ENCODE measurements around the gene OR4K15. TPM values are rescaled to one million over a fixed set of nuclear protein-coding genes. Genes with fewer than 3 reads are reported as not detected.
"Not testable (repeated sequence)": the region's sequence is repeated elsewhere in the genome, so short reads cannot be mapped to it uniquely, and the experiment has no call there.

The OR4K15 gene
- total RNA-seq, result not detected

- intact Hi-C loops (cut with DNase I, micrococcal nuclease), result no loop called here
- Mint-ChIP-seq H3K27ac (no peak within 1 kb of the TSS), H3K4me1 (peaks cover 34% of the 10 kb centered on the region), H3K4me3 (no peak within 1 kb of the TSS), H3K36me3 (ENCODE audit: low read depth) (no peaks in the 10 kb centered on the region), H3K9me3 (ENCODE audit: low read depth) (peaks cover 12% of the 10 kb centered on the region), H3K27me3 (no peaks in the 10 kb centered on the region)
- ChIA-PET POLR2A (no interaction called here), CTCF (no interaction called here)
- DNase-seq, result no peak
- no peak for ATAC-seq
Measured at GRCh38 chr14:19975291-19975690, at the start of gene OR4K15. Gene OR4K15 (plus strand): TSS chr14:19975591. CDS start chr14:19975591, 0 bp downstream.

- ChIA-PET CTCF (no interaction called here), POLR2A (no interaction called here)
- Mint-ChIP-seq H3K27ac (no peak within 1 kb of the TSS), H3K27me3 (no peaks in the 10 kb centered on the region), H3K4me1 (no peaks in the 10 kb centered on the region), H3K9me3 (ENCODE audit: low read depth) (no peaks in the 10 kb centered on the region), H3K4me3 (no peak within 1 kb of the TSS), H3K36me3 (ENCODE audit: low read depth) (no peaks in the 10 kb centered on the region)
- intact Hi-C loops (cut with DNase I, micrococcal nuclease), result no loop called here
- DNase-seq (no peak), ATAC-seq (no peak)
Measured at GRCh38 chr14:19930617-19931016, 44.8 kb upstream of the OR4K15 start, which contains the start of gene OR4K1. Gene OR4K1 (plus strand): TSS chr14:19930917. CDS start chr14:19935667, 4,750 bp downstream.

GRCh38 chr14:19941668-19942067 lies 33.7 kb upstream of the OR4K15 start:
- H3K4me3 Mint-ChIP-seq, result no peak overlapping the region
- H3K27ac Mint-ChIP-seq, result no peak overlapping the region
- ATAC-seq (no peak), DNase-seq (no peak)
- no peaks in the 10 kb centered on the region for H3K27me3 Mint-ChIP-seq
- no peaks in the 10 kb centered on the region for H3K4me1 Mint-ChIP-seq
- CTCF ChIA-PET, result no interaction called here
- intact Hi-C loops (cut with DNase I, micrococcal nuclease), result no loop called here
- H3K36me3 Mint-ChIP-seq (ENCODE audit: low read depth), result no peaks in the 10 kb centered on the region
- POLR2A ChIA-PET, result no interaction called here
- no peaks in the 10 kb centered on the region for H3K9me3 Mint-ChIP-seq (ENCODE audit: low read depth)

GRCh38 chr14:19947413-19948090 lies 27.8 kb upstream of the OR4K15 start:
- ATAC-seq (no peak), DNase-seq (no peak)
- no peak overlapping the region for H3K4me3 Mint-ChIP-seq
- ChIA-PET CTCF (interaction anchor here (0.6 kb wide), 1 partner anchor 275 kb away, joined by 3 read pairs; no protein-coding TSS in a partner anchor), POLR2A (no interaction called here)
- H3K27ac Mint-ChIP-seq, result no peak overlapping the region
- no peaks in the 10 kb centered on the region for H3K27me3 Mint-ChIP-seq
- H3K9me3 Mint-ChIP-seq (ENCODE audit: low read depth), result peaks cover 2% of the 10 kb centered on the region
- no peaks in the 10 kb centered on the region for H3K4me1 Mint-ChIP-seq
- intact Hi-C loops (cut with DNase I, micrococcal nuclease), result no loop called here
- H3K36me3 Mint-ChIP-seq (ENCODE audit: low read depth), result no peaks in the 10 kb centered on the region

DNA sequence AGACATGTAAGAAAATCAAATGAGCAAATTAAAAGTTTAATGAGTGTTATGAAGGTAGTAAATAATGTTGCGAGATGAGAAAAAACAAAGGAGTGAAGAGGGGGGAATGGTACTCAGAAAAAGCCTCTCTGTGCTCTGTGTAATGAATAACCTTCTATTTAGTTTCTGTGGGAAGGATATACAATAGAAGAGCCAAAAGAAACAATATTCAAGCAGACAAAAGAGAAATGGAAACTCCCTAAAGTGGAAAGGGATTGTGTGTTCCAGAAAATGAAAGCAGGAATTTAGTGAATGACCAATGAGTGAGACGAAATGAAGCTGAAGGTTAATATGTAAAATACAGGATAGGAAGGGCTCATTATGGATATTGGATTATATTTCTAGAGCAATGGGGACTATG lies 26.2 kb upstream of the OR4K15 start:
- H3K4me3 Mint-ChIP-seq, result no peak overlapping the region
- DNase-seq, result no peak
- H3K36me3 Mint-ChIP-seq (ENCODE audit: low read depth), result no peaks in the 10 kb centered on the region
- H3K9me3 Mint-ChIP-seq (ENCODE audit: low read depth), result peaks cover 2% of the 10 kb centered on the region
- H3K27me3 Mint-ChIP-seq, result no peaks in the 10 kb centered on the region
- intact Hi-C loops (cut with DNase I, micrococcal nuclease), result no loop called here
- H3K27ac Mint-ChIP-seq, result no peak overlapping the region
- POLR2A ChIA-PET, result no interaction called here
- H3K4me1 Mint-ChIP-seq, result no peaks in the 10 kb centered on the region
- CTCF ChIA-PET, result no interaction called here
- ATAC-seq, result no peak

DNA sequence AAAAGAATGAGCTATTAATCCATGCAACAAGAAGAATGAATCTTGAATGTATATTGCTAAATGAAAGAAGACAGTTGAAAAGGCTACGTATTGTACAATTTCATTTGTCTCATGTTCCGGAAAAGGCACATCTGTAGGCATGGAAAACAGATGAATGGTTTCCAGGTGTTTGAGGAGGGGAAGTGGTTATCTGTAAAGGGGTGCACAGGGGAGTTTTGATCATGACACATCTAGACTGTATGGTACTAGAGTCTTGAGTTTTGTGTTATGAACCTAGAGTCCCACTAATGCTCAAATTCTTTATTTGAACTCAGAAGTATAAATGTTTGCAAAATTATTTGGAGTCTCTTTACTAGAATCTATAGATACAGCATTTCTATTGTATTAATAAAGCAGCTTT lies 5.7 kb upstream of the OR4K15 start:
- POLR2A ChIA-PET; H3K9me3 Mint-ChIP-seq (ENCODE audit: low read depth); H3K27me3 Mint-ChIP-seq; intact Hi-C loops (cut with DNase I, micrococcal nuclease); ATAC-seq; H3K4me3 Mint-ChIP-seq; CTCF ChIA-PET; DNase-seq; H3K36me3 Mint-ChIP-seq (ENCODE audit: low read depth); H3K27ac Mint-ChIP-seq: not testable (repeated sequence)
- peaks cover 28% of the 10 kb centered on the region for H3K4me1 Mint-ChIP-seq

- DNase-seq (peak; percentile 6), ATAC-seq (peak; percentile 36)
- Mint-ChIP-seq H3K4me3 (no peak overlapping the region), H3K36me3 (ENCODE audit: low read depth) (no peaks in the 10 kb centered on the region), H3K27me3 (no peaks in the 10 kb centered on the region), H3K27ac (no peak overlapping the region), H3K9me3 (ENCODE audit: low read depth) (peaks cover 11% of the 10 kb centered on the region), H3K4me1 (peaks cover 32% of the 10 kb centered on the region)
- ChIA-PET POLR2A (no interaction called here), CTCF (no interaction called here)
- intact Hi-C loops (cut with DNase I, micrococcal nuclease), result no loop called here
Measured at GRCh38 chr14:19974844-19975243, 547 bp upstream of the OR4K15 start.

GRCh38 chr14:19993438-19993837 lies 18.0 kb downstream of the OR4K15 start:
- intact Hi-C loops (cut with DNase I, micrococcal nuclease), result no loop called here
- peaks cover 3% of the 10 kb centered on the region for H3K36me3 Mint-ChIP-seq (ENCODE audit: low read depth)
- ATAC-seq (no peak), DNase-seq (no peak)
- H3K4me1 Mint-ChIP-seq, result no peaks in the 10 kb centered on the region
- H3K9me3 Mint-ChIP-seq (ENCODE audit: low read depth), result peaks cover 11% of the 10 kb centered on the region
- no peaks in the 10 kb centered on the region for H3K27me3 Mint-ChIP-seq
- no peak overlapping the region for H3K4me3 Mint-ChIP-seq
- CTCF ChIA-PET, result no interaction called here
- no peak overlapping the region for H3K27ac Mint-ChIP-seq
- POLR2A ChIA-PET, result no interaction called here

DNA sequence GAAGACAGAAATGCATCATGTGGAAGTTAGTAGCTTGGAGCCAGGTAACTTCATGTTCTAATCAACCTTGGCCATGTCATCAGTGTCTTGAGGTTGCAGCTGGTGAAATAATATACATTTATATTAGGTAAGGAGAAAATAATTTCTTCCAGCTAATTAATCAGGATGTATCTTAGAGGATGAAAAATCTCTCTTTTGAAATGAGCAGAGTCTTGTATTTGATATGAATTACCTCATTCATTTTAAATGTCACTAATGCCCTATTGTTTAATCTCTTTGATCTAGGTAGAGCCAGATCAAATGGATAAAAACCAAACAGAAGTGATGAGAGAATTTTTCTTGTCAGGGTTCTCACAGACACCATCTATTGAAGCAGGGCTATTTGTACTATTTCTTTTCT lies 26.5 kb downstream of the OR4K15 start, which contains the start of gene OR4Q2:
OR4Q2 (plus strand) TSS at position 301 of the 400 bp plus-strand sequence.
- Mint-ChIP-seq H3K9me3 (ENCODE audit: low read depth) (no peaks in the 10 kb centered on the region), H3K27ac (no peak within 1 kb of the TSS), H3K36me3 (ENCODE audit: low read depth) (no peaks in the 10 kb centered on the region), H3K4me1 (no peaks in the 10 kb centered on the region), H3K27me3 (peaks cover 2% of the 10 kb centered on the region), H3K4me3 (no peak within 1 kb of the TSS)
- no peak for ATAC-seq
- no peak for DNase-seq
- intact Hi-C loops (cut with DNase I, micrococcal nuclease), result loop anchor here in 1 of 2 experiments (10.0 kb wide), 1 partner anchor 53 kb away; no protein-coding TSS in a partner anchor
- ChIA-PET POLR2A (no interaction called here), CTCF (no interaction called here)

DNA sequence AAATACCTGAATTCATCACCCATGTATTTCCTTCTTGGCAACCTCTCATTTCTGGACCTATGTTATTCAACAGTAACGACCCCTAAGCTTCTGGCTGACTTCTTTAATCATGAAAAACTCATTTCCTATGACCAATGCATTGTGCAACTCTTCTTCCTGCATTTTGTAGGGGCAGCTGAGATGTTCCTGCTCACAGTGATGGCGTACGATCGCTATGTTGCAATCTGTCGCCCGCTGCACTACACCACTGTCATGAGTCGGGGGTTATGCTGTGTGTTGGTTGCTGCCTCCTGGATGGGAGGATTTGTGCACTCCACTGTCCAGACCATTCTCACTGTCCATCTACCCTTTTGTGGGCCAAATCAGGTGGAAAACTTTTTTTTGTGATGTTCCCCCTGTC lies 26.9 kb downstream of the OR4K15 start:
- CTCF ChIA-PET, result no interaction called here
- Mint-ChIP-seq H3K36me3 (ENCODE audit: low read depth) (no peaks in the 10 kb centered on the region), H3K27ac (no peak overlapping the region)

DNA sequence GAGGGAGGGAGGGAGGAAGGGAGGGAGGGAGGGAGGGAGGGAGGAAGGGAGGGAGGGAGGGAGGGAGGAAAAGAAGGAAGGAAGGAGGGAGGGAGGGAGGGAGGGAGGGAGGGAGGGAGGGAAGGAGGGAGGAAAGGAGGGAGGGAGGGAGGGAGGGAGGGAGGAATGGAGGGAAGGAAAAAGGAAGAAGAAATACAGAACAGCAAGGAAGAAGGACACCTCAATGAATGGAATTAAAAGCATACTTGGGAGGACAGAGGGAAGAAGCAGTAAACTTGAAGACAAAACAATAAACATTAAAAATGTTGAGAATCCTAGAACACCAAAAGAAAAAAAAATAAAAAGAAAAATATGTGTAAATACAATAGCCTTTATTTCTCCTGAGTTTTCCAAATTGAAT lies 32.8 kb downstream of the OR4K15 start:
- Mint-ChIP-seq H3K36me3 (ENCODE audit: low read depth) (no peaks in the 10 kb centered on the region), H3K9me3 (ENCODE audit: low read depth) (peaks cover 8% of the 10 kb centered on the region), H3K27me3 (no peaks in the 10 kb centered on the region), H3K4me3 (no peak overlapping the region), H3K27ac (no peak overlapping the region), H3K4me1 (no peaks in the 10 kb centered on the region)
- POLR2A ChIA-PET, result no interaction called here
- intact Hi-C loops (cut with DNase I, micrococcal nuclease), result loop anchor here in 1 of 2 experiments (10.0 kb wide), 1 partner anchor 47 kb away; no protein-coding TSS in a partner anchor
- ATAC-seq, result no peak
- DNase-seq, result no peak
- CTCF ChIA-PET, result no interaction called here

More for the DNA sequence above, 26.9 kb downstream of the OR4K15 start:
- peaks cover 2% of the 10 kb centered on the region for H3K27me3 Mint-ChIP-seq
- H3K4me3 Mint-ChIP-seq, result no peak overlapping the region
- intact Hi-C loops (cut with DNase I, micrococcal nuclease), result loop anchor here in 1 of 2 experiments (10.0 kb wide), 1 partner anchor 52 kb away; no protein-coding TSS in a partner anchor
- no peaks in the 10 kb centered on the region for H3K4me1 Mint-ChIP-seq
- DNase-seq, result no peak
- ATAC-seq, result no peak
- peaks cover 2% of the 10 kb centered on the region for H3K9me3 Mint-ChIP-seq (ENCODE audit: low read depth)
- POLR2A ChIA-PET, result no interaction called here

DNA sequence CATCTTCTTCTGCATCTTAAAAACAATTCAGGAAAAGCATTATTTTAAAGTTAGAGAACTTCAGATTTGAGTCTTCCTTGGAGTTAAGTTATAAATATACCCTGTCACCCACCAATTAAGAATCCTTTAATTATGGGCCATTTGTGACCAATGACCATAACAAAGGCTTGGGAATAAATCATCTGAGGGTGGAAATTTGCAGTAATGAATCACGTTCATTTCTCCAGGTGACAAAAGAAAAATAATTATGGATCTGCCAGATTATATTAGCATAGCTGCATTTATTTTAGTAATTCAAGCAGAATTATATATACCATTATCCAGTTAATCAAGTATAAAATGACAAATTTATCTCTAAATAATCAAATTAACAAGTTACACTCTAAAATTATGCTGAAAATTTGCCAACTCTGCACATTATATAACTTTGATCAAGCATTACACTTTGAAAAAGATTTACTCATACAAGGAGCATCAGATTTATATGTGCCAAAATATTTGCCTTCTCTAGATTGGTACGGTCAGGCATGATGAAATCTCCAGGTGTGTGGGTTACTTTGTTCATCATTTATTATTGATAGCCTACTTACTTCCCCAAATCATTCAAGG lies 44.0 kb downstream of the OR4K15 start, which contains the start of gene OR4K14:
OR4K14 (minus strand) TSS at position 51 of the 609 bp plus-strand sequence. CDS start 4,114 bp downstream, outside the sequence.
- Mint-ChIP-seq H3K27me3 (no peaks in the 10 kb centered on the region), H3K4me1 (no peaks in the 10 kb centered on the region), H3K36me3 (ENCODE audit: low read depth) (no peaks in the 10 kb centered on the region), H3K4me3 (no peak within 1 kb of the TSS), H3K27ac (no peak within 1 kb of the TSS), H3K9me3 (ENCODE audit: low read depth) (peaks cover 1% of the 10 kb centered on the region)
- CTCF ChIA-PET, result no interaction called here
- POLR2A ChIA-PET, result no interaction called here
- intact Hi-C loops (cut with DNase I, micrococcal nuclease), result no loop called here
- ATAC-seq (no peak), DNase-seq (no peak)
